Duodenal mucosa (tissue), 2 donors: ENCODE data around the gene LPAR1.
A peak's percentile ranks its signal among the peaks of the same experiment; 100 is the strongest.

Experiments
- H3K27ac ChIP-seq: one replicate; pipeline ENCODE4 v1.7.0; 2013; ENCODE audit warnings: low read depth, low read length
- H3K27me3 ChIP-seq, 2 donors: one replicate each; pipeline ENCODE4 v1.7.0; 2013; ENCODE audit warnings: low read length in 2 of 2, control low read depth in 1 of 2; ENCODE audit not compliant: insufficient read depth in 2 of 2, control insufficient read depth in 1 of 2
- H3K36me3 ChIP-seq, 2 donors: one replicate each; pipeline ENCODE4 v1.7.0; 2013; ENCODE audit warnings: low read length in 2 of 2, control low read depth in 1 of 2; ENCODE audit not compliant: insufficient read depth in 2 of 2, control insufficient read depth in 1 of 2
- H3K4me1 ChIP-seq, 2 donors: one replicate each; pipeline ENCODE4 v1.7.0; 2013; ENCODE audit warnings: low read length in 2 of 2, control low read depth in 1 of 2; ENCODE audit not compliant: insufficient read depth in 2 of 2, control insufficient read depth in 1 of 2
- H3K4me3 ChIP-seq, 2 donors: one replicate each; pipeline ENCODE4 v1.7.0; 2013; ENCODE audit warnings: low read length in 2 of 2, low read depth in 1 of 2
- H3K9ac ChIP-seq, 2 donors: one replicate each; pipeline ENCODE4 v1.7.0; 2013; ENCODE audit warnings: low read length in 2 of 2, low read depth in 1 of 2
- H3K9me3 ChIP-seq, 2 donors: one replicate each; pipeline ENCODE4 v1.7.0; 2013; ENCODE audit warnings: low read length in 2 of 2, control low read depth in 1 of 2; ENCODE audit not compliant: control insufficient read depth in 1 of 2

The LPAR1 gene

DNA sequence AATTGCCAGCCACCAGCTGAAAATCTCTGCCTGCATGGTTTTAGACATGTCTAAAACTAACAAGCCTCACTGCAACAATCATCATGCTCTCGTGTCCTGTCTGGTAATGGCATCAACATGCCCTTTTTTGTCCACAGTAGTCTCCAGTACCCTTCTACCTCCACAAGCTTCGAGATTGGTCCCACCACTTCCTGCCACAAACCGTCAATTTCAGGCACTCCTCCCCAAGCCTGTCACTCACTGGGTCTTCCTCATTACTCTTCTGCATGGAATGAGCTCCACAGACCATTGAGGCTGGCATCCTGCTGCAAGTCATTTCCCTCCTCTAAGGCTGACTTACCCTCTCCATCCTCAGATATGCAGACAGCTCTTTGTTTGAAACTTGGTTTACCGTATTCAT, 9.0 kb downstream of the LPAR1 start:
- Histone ChIP-seq H3K9me3 (no peaks in the 10 kb centered on the region), H3K4me1 (peaks cover 4 to 9% of the 10 kb centered on the region in 2 donors), H3K27ac (no peak overlapping the region), H3K9ac (no peak overlapping the region), H3K4me3 (no peak overlapping the region), H3K27me3 (no peaks in the 10 kb centered on the region), H3K36me3 (peaks cover 0 to 5% of the 10 kb centered on the region in 2 donors)

DNA sequence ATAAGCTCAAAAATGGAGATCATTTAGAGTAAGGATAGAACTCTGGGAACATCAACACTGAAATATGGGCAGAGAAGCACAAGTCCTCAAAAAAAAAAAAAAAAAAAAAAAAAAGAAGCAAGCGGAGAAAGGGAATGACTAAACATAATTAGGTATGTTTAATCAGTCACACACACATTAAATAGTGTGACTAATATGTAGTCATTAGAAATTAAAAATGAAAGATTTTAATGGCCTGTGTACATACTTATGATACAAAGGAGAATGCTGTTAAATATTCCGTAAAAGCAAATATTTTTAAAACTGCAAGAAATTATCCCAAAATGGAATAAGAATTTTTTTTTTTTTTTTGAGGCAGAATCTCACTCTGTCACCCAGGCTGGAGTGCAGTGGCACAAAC, 10.5 kb downstream of the LPAR1 start:
- H3K4me1 ChIP-seq, result peaks cover 0 to 5% of the 10 kb centered on the region in 2 donors
- H3K27ac ChIP-seq, result no peak overlapping the region
- no peaks in the 10 kb centered on the region for H3K27me3 ChIP-seq
- H3K4me3 ChIP-seq, result no peak overlapping the region
- H3K36me3 ChIP-seq, result peaks cover 0 to 5% of the 10 kb centered on the region in 2 donors
- H3K9me3 ChIP-seq, result no peaks in the 10 kb centered on the region
- H3K9ac ChIP-seq, result no peak overlapping the region

DNA sequence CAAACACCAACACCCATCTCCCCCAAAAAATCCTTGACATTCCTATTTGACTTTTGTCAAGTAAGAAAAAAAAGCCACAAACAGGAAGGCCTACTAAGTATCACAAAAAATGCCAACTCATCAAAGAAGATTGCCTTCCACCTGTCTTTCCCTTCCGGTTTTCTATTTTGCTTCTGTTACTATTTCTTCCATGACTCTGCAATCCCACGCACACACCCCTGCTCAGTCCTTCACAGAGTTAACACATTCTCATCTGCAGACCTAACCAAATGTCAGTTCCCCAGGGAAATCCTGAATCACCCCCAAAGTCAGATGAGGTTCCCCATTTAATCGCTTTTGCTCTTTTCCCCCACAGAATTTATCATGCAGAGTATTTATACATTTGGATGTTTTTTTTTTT, 15.1 kb downstream of the LPAR1 start:
- no peak overlapping the region for H3K27ac ChIP-seq
- H3K36me3 ChIP-seq, result no peaks in the 10 kb centered on the region
- no peak overlapping the region for H3K9ac ChIP-seq
- H3K27me3 ChIP-seq, result no peaks in the 10 kb centered on the region
- H3K9me3 ChIP-seq, result no peaks in the 10 kb centered on the region
- H3K4me1 ChIP-seq, result peaks cover 3 to 13% of the 10 kb centered on the region in 2 donors
- H3K4me3 ChIP-seq, result no peak overlapping the region

DNA sequence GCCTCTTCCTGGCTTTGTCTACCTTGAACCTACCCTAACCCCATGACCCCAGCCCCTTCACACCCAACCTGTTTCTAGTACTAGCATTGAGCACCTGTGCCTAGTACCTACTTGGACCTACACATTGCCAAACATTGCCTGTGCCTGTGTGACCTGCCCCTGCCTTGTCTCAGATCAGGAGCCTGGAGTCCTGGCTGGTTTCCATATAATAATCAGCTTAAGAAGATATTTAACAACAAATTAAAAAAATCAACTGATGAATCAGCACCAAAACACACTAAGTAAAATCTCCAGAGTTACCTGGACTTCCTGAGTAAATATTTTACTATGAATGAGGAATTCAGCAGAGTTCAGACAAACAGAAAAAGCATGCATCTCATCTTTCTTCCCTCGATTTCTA, 17.7 kb downstream of the LPAR1 start:
- Histone ChIP-seq H3K4me3 (no peak overlapping the region), H3K9ac (no peak overlapping the region), H3K4me1 (peaks cover 23 to 38% of the 10 kb centered on the region in 2 donors), H3K36me3 (no peaks in the 10 kb centered on the region), H3K27me3 (no peaks in the 10 kb centered on the region), H3K27ac (no peak overlapping the region), H3K9me3 (no peaks in the 10 kb centered on the region)

DNA sequence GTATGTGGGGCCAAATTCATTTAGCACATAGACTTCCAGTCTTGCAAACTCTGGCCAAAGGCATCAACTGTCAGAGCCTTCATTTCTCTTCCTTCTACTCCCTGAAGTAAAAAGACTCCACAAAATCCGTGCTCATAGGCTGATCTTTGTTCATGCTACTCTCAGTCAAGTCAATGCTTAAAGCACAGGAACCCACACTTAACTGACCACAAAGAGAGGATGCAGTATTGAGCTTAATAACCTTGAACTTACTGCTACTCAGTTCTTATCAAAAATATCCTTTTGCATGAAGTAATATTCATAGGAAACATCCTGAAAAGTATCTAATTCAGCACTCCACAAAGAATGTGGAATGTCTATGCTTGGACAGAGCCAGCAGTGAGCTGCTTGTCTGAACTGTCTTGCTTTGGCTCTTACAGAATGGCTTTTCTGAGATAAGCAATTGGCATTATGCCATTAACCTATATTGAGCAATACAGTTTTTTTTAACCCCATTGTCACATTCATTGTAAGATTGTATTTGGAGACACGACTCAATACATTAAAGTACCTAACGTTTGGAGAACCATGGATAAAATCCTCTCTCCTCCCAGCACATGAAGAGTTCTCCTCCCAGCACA, 21.7 kb downstream of the LPAR1 start:
- H3K4me1 ChIP-seq, result peaks cover 47 to 73% of the 10 kb centered on the region in 2 donors
- no peaks in the 10 kb centered on the region for H3K36me3 ChIP-seq
- H3K27me3 ChIP-seq, result no peaks in the 10 kb centered on the region
- no peak overlapping the region for H3K9ac ChIP-seq
- H3K4me3 ChIP-seq, result no peak overlapping the region
- H3K9me3 ChIP-seq, result no peaks in the 10 kb centered on the region
- H3K27ac ChIP-seq, result no peak overlapping the region

DNA sequence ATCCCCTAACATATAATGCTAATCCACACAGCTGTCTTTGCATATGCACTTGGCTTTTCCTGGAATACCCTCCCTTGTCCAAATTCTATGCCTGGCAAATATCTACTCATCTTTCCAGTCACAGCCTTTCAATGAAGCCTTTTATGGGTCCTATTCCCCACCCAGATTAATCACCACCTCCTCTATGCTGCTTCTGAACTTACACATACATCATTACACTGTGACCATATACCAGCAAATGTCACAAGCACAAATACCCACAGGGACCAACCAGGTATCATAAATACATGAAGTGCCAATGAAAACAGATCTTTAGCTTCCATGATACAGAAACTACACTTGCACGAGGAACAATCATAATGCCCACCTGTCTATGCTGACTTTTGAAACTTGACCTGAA, 22.3 kb downstream of the LPAR1 start:
- Histone ChIP-seq H3K9me3 (no peaks in the 10 kb centered on the region), H3K4me3 (no peak overlapping the region), H3K27ac (no peak overlapping the region), H3K27me3 (no peaks in the 10 kb centered on the region), H3K36me3 (no peaks in the 10 kb centered on the region), H3K9ac (no peak overlapping the region), H3K4me1 (peaks cover 47 to 73% of the 10 kb centered on the region in 2 donors)

DNA sequence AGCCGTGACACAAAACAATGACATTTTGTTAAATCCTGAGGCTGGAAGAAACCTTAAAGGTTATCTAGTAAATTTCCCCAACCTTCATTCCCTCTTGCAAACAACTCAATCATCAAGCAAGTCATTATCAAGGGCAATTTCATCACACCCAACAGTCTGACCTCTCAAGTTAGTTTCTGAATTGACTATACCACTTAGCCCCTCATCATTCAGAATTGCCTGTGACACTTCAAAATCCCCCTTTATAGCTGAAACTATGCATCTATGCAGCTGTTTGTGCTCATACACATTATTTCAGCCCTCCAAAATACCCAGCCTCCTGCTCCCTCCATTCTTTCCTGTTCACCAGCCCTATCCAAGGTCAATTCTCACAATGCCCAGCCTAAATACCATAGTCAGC, 24.6 kb downstream of the LPAR1 start:
- H3K9ac ChIP-seq, result no peak overlapping the region
- H3K27me3 ChIP-seq, result no peaks in the 10 kb centered on the region
- peaks cover 43 to 68% of the 10 kb centered on the region in 2 donors for H3K4me1 ChIP-seq
- H3K36me3 ChIP-seq, result no peaks in the 10 kb centered on the region
- H3K27ac ChIP-seq, result no peak overlapping the region
- peak overlapping the region in 1 of 2 donors; percentile 3 for H3K4me3 ChIP-seq
- no peaks in the 10 kb centered on the region for H3K9me3 ChIP-seq

DNA sequence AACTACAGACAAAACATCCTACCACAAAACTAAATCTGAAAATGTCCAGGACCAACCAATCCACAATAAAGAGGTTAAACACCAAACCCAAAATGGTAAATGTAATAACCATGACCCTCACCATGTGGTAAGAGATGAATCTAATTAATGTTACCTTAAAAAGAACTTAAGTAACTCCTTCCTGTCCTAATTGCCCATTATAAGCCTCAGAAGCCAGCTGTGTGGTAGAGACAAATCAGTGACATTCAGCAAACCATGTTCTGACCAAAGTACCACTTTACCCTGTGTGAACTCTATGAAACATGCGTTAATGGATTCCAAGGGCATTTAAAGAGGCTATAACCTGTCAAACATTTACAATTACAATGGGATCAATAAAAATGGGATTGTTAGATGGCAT, 25.0 kb downstream of the LPAR1 start:
- Histone ChIP-seq H3K36me3 (no peaks in the 10 kb centered on the region), H3K9me3 (no peaks in the 10 kb centered on the region), H3K27ac (no peak overlapping the region), H3K4me1 (peaks cover 44 to 68% of the 10 kb centered on the region in 2 donors), H3K27me3 (no peaks in the 10 kb centered on the region), H3K9ac (no peak overlapping the region), H3K4me3 (peak overlapping the region in 1 of 2 donors; percentile 7)

DNA sequence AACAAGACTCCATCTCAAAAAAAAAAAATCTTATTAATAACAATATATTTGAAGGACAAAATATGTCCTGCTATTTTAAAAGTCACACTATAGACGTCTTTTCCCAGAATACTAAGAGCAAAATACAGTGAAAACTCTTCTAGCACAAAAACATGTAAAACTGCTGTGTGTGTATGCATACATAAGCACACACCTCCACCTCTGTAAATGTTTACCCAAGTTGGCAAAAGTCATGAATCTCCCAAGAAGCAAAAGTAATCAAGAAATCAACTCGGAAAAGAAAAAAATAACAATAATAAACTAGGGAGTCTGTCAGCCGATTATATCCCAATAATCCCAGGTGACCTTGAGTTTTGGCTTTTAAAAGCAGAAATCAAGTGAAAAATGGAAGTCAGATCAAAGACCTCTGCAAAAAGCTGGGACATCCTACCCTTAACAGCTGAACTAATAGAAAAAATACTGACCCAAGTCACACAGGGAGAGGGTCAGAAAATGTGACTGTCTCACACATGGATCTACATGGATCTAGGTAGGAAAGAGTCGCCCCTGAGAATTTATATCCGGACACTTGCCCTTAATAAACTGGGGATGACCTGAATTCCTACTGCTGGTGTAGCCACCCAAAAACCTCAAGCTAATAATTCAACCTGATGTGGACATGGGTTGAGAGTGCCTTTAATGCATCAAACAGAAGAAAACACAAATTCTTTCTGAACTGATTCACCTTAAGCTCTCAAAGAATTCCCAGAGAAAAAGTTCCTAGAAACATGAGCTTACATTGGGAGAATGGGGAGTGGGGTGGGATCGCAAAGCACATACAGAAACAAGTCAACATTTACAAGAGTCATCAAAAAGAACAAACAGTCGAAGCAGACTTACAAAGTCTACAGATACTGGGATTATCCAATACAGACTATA, 29.9 kb downstream of the LPAR1 start:
- Histone ChIP-seq H3K36me3 (no peaks in the 10 kb centered on the region), H3K27ac (no peak overlapping the region), H3K27me3 (no peaks in the 10 kb centered on the region), H3K4me1 (peaks cover 25 to 52% of the 10 kb centered on the region in 2 donors), H3K9ac (no peak overlapping the region), H3K4me3 (no peak overlapping the region), H3K9me3 (no peaks in the 10 kb centered on the region)

DNA sequence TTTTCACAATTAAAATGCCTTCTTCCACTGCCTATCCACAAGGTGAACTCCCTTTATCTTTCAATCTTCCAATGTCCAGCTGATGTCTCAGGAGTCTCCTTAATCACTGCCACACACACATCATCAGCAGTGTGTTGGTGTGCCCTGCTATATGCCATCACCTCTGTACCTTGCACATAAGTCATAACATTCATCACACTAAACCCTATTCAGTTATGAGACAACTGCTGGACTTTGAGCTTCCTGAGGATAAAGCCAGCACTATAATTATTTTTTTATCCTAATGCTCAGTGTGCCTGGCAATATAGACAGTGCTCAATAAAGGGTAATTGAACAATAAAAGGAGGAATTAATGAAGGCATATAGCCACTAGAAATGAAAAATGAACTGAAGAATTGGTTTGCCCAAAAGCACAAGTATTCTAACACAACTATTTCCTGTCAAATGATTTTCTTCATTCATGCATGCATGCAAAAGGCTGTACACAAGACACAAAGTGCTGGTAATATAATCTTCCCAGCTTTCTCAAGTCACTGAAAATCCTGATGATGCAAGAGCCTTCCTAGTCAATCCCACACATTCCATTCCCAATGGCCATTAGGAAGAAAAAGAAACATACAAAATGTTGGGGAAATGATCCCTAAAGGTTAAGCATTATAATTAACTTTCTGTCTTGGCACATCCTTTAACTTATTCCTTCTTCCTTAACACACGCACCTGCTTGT, 32.4 kb downstream of the LPAR1 start:
- Histone ChIP-seq H3K9me3 (no peaks in the 10 kb centered on the region), H3K4me1 (peaks cover 19 to 40% of the 10 kb centered on the region in 2 donors), H3K4me3 (no peak overlapping the region), H3K9ac (no peak overlapping the region), H3K36me3 (no peaks in the 10 kb centered on the region), H3K27ac (no peak overlapping the region), H3K27me3 (no peaks in the 10 kb centered on the region)
